ENCODE results near the gene PSMD12.

PSMD12 gene

DNA sequence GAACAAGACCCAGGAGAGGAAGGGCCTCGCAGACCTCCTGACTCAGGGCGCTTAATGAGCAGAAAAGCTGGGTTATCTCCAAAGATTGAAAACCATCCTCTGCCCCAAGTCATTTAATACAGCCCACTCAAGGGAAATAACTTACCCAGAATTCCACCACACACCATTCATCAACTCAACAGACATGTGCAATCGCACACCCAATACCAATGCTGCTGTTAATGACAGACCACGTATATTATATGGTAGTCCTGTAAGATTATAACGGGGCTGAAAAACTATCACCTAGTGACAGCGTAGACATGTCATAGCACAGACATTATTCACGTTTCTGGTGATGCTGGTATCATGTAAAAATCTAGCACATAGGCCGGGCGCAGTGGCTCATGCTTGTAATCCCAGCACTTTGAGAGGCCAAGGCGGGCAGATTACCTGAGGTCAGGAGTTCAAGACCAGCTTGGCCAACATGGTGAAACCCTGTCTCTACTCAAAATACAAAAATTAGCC lies 68.9 kb downstream of the PSMD12 start:
- no peak overlapping the region for H3K4me3 ChIP-seq (ENCODE audit: low read depth, low read length, poor library complexity, severe bottlenecking)
- H3K79me2 ChIP-seq (ENCODE audit: insufficient read depth, low read length) = no peaks in the 10 kb centered on the region
- H3K4me2 ChIP-seq (ENCODE audit: low read length) = no peak overlapping the region
- TF ChIP-seq CTCF (IDR thresholded peaks at IDR 0.05; ENCODE audit: low read length) (no peak), EZH2 (IDR thresholded peaks at IDR 0.05; ENCODE audit: borderline replicate concordance, low read length) (no peak)
- no peak overlapping the region for H3K9ac ChIP-seq (ENCODE audit: low read length)
- no peak overlapping the region for H3K27ac ChIP-seq (ENCODE audit: low read depth, low read length, poor library complexity, severe bottlenecking)
- H3F3A ChIP-seq (ENCODE audit: insufficient read depth, low read length) = no peaks in the 10 kb centered on the region
- no peak overlapping the region for H2AFZ ChIP-seq (ENCODE audit: low read length)
- peaks cover 7% of the 10 kb centered on the region for H3K4me1 ChIP-seq (ENCODE audit: insufficient read depth, low read length, severe bottlenecking)
- H4K20me1 ChIP-seq (ENCODE audit: insufficient read depth, low read length) = no peaks in the 10 kb centered on the region
- no peaks in the 10 kb centered on the region for H3K36me3 ChIP-seq (ENCODE audit: insufficient read depth, low read length)
- H3K9me2 ChIP-seq (ENCODE audit: low read depth, low read length) = no peaks in the 10 kb centered on the region
- H3K27me3 ChIP-seq (ENCODE audit: insufficient read depth, low read length) = no peaks in the 10 kb centered on the region
- H3K9me3 ChIP-seq (ENCODE audit: low read length) = no peaks in the 10 kb centered on the region

DNA sequence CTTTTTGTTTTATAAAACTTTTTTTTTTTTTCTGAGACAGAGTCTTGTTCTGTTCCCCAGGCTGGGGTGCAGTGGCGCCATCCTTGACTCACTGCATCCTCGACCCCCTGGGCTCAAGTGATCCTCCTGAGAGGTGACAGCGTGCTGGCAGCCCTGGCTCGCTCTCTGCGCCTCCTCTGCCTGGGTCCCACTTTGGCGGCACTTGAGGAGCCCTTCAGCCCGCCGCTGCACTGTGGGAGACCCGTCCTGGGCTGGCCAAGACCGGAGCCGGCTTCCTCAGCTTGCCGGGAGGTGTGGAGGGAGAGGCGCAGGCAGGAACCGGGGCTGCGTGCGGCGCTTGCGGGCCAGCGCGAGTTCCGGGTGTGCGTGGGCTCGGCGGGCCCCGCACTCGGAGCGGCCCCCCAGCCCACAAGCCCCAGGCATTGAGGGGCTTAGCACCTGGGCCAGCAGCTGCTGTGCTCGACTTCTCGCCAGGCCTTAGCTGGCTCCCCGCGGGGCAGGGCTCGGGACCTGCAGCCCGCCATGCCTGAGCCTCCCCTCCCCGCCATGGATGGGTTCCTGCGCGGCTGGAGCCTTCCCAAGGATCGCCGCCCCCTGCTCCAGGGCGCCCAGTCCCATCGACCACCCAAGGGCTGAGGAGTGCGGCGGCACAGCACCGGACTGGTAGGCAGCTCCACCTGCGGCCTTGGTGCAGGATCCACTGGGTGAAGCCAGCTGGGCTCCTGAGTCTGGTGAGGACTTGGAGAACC lies 71.8 kb downstream of the PSMD12 start:
- no peak overlapping the region for H3K4me2 ChIP-seq (ENCODE audit: low read length)
- TF ChIP-seq CTCF (IDR thresholded peaks at IDR 0.05; ENCODE audit: low read length) (no peak), EZH2 (IDR thresholded peaks at IDR 0.05; ENCODE audit: borderline replicate concordance, low read length) (no peak)

DNA sequence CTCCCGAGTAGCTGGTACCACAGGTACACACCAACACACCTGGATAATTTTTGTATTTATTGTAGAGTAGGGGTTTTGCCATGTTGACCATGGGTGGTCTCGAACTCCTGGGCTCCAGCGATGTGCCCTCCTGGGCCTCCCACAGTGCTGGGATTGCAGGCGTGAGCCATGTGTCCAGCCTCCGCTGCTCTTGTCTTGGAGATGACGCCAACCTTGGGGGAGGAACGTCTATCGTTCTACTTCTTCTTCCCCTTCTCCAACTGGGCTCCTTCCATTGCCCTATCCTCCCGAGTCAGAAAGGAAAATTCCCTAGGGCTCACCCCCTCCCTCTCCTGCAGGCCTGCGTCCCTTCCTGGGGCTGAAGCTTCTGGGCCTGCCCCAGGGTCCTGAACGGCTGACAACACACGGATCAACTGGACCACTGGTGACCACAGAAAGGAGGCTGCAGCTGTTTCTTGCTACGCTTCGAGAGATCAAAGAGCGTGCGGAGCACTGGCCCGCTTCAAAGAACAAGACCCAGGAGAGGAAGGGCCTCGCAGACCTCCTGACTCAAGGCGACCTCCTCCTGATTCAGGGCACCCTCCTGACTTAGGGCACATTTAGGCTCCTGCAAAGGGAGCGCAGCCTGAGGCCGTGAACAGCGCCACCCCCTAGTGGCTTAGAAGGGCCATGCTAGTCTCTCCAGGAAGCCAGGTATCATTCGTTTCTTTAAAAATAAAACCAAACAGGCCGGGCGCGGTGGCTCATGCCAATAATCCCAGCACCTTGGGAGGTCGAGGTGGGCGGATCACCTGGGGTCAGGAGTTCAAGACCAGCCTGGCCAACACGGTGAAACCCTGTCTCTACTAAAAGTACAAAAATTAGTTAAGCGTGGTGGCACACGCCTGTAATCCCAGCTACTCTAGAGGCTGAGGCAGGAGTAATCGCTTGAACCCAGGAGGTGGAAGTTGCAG lies 72.8 kb downstream of the PSMD12 start:
- H4K20me1 ChIP-seq (ENCODE audit: insufficient read depth, low read length) = no peaks in the 10 kb centered on the region
- no peaks in the 10 kb centered on the region for H3F3A ChIP-seq (ENCODE audit: insufficient read depth, low read length)
- H3K36me3 ChIP-seq (ENCODE audit: insufficient read depth, low read length) = no peaks in the 10 kb centered on the region
- no peaks in the 10 kb centered on the region for H3K9me2 ChIP-seq (ENCODE audit: low read depth, low read length)
- peaks cover 15% of the 10 kb centered on the region for H3K4me1 ChIP-seq (ENCODE audit: insufficient read depth, low read length, severe bottlenecking)
- H3K9ac ChIP-seq (ENCODE audit: low read length) = no peak overlapping the region
- no peak overlapping the region for H3K27ac ChIP-seq (ENCODE audit: low read depth, low read length, poor library complexity, severe bottlenecking)
- no peaks in the 10 kb centered on the region for H3K9me3 ChIP-seq (ENCODE audit: low read length)
- H3K4me2 ChIP-seq (ENCODE audit: low read length) = peak overlapping the region; percentile 59; the same call in 1 of the 2 replicates
- TF ChIP-seq EZH2 (IDR thresholded peaks at IDR 0.05; ENCODE audit: borderline replicate concordance, low read length) = no peak
- peak; percentile 91 for TF ChIP-seq CTCF (IDR thresholded peaks at IDR 0.05; ENCODE audit: low read length)
- H2AFZ ChIP-seq (ENCODE audit: low read length) = no peak overlapping the region
- H3K79me2 ChIP-seq (ENCODE audit: insufficient read depth, low read length) = no peaks in the 10 kb centered on the region
- no peak overlapping the region for H3K4me3 ChIP-seq (ENCODE audit: low read depth, low read length, poor library complexity, severe bottlenecking)
- no peaks in the 10 kb centered on the region for H3K27me3 ChIP-seq (ENCODE audit: insufficient read depth, low read length)

More for the DNA sequence above, 71.8 kb downstream of the PSMD12 start:
- no peaks in the 10 kb centered on the region for H3K79me2 ChIP-seq (ENCODE audit: insufficient read depth, low read length)
- H3F3A ChIP-seq (ENCODE audit: insufficient read depth, low read length) = no peaks in the 10 kb centered on the region
- no peak overlapping the region for H3K27ac ChIP-seq (ENCODE audit: low read depth, low read length, poor library complexity, severe bottlenecking)
- H3K4me3 ChIP-seq (ENCODE audit: low read depth, low read length, poor library complexity, severe bottlenecking) = no peak overlapping the region
- no peaks in the 10 kb centered on the region for H3K36me3 ChIP-seq (ENCODE audit: insufficient read depth, low read length)
- H3K27me3 ChIP-seq (ENCODE audit: insufficient read depth, low read length) = no peaks in the 10 kb centered on the region
- H4K20me1 ChIP-seq (ENCODE audit: insufficient read depth, low read length) = no peaks in the 10 kb centered on the region
- peaks cover 8% of the 10 kb centered on the region for H3K4me1 ChIP-seq (ENCODE audit: insufficient read depth, low read length, severe bottlenecking)
- no peak overlapping the region for H3K9ac ChIP-seq (ENCODE audit: low read length)
- no peaks in the 10 kb centered on the region for H3K9me2 ChIP-seq (ENCODE audit: low read depth, low read length)
- H2AFZ ChIP-seq (ENCODE audit: low read length) = no peak overlapping the region
- H3K9me3 ChIP-seq (ENCODE audit: low read length) = no peaks in the 10 kb centered on the region
